Erythroblast (primary cell): ENCODE data around the gene CHN2.

Experiments
- GATA1 ChIP-seq: IDR thresholded peaks from 2 replicates; pipeline ENCODE4 v1.6.1; 2011; ENCODE audit warnings: low read depth, mild to moderate bottlenecking, control low read depth, low read length, moderate library complexity
- POLR2A ChIP-seq: IDR thresholded peaks from 2 replicates; pipeline ENCODE4 v1.6.1; 2011; ENCODE audit warnings: mild to moderate bottlenecking, low read length

- TF ChIP-seq POLR2A (no peak), GATA1 (no peak)
These were observed 9.0 kb upstream of the CHN2 start for GRCh38 chr7:29185613-29186012.
